ENCODE measurements around the gene CRYBG3. TPM values are rescaled to one million over a fixed set of nuclear protein-coding genes. Genes with fewer than 3 reads are reported as not detected.

The CRYBG3 gene
- total and polyA plus RNA-seq, 2 experiments from 2014 or later, result 4.3 to 16.9 TPM

GRCh38 chr3:97795951-97796350, 25.9 kb upstream of the CRYBG3 start:
- Histone ChIP-seq H3K4me2 (ENCODE audit: unreplicated experiment) (no peak overlapping the region), H3K36me3 (ENCODE audit: low read depth) (no peaks in the 10 kb centered on the region), H3K9me2 (ENCODE audit: insufficient read depth) (no peaks in the 10 kb centered on the region), H3K79me2 (ENCODE audit: insufficient read depth) (no peaks in the 10 kb centered on the region), H3K27me3 (replicated peaks; ENCODE audit: insufficient read depth) (no peaks in the 10 kb centered on the region), H3K4me3 (no peak overlapping the region), H4K20me1 (ENCODE audit: insufficient read depth) (no peaks in the 10 kb centered on the region), H3K9ac (no peak overlapping the region), H3K27ac (no peak overlapping the region), H3F3A (ENCODE audit: insufficient read depth) (no peaks in the 10 kb centered on the region), H2AFZ (no peak overlapping the region), H3K9me3 (ENCODE audit: low read depth) (no peaks in the 10 kb centered on the region), H3K4me1 (ENCODE audit: insufficient read depth) (no peaks in the 10 kb centered on the region)
- TF ChIP-seq EZH2phosphoT487 (IDR thresholded peaks at IDR 0.05; ENCODE audit: insufficient read depth, low read depth) (no peak), EZH2 (IDR thresholded peaks at IDR 0.05; ENCODE audit: insufficient read depth, poor library complexity, severe bottlenecking) (no peak)
- DNase-seq, result no peak
- 96% methylated on average over 4 of the region's 4 CpGs for WGBS, 2 experiments (ENCODE audit: low coverage in 1 of 2, low lambda C conversion rate in 2 of 2, missing lambda C conversion rate in 2 of 2)
- in situ Hi-C loops (cut with MboI), result loop anchor here (25.0 kb wide), 1 partner anchor 541 kb away; no protein-coding TSS in a partner anchor

GRCh38 chr3:97804471-97804870, 17.3 kb upstream of the CRYBG3 start:
- Histone ChIP-seq H3K79me2 (ENCODE audit: insufficient read depth) (no peaks in the 10 kb centered on the region), H3K9me2 (ENCODE audit: insufficient read depth) (no peaks in the 10 kb centered on the region), H3K9me3 (ENCODE audit: low read depth) (no peaks in the 10 kb centered on the region), H4K20me1 (ENCODE audit: insufficient read depth) (no peaks in the 10 kb centered on the region), H2AFZ (no peak overlapping the region), H3K4me3 (no peak overlapping the region), H3K4me1 (ENCODE audit: insufficient read depth) (no peaks in the 10 kb centered on the region), H3K27me3 (replicated peaks; ENCODE audit: insufficient read depth) (no peaks in the 10 kb centered on the region), H3K9ac (no peak overlapping the region), H3K36me3 (ENCODE audit: low read depth) (no peaks in the 10 kb centered on the region), H3K27ac (no peak overlapping the region), H3F3A (ENCODE audit: insufficient read depth) (no peaks in the 10 kb centered on the region), H3K4me2 (ENCODE audit: unreplicated experiment) (no peak overlapping the region)
- 53 to 55% methylated on average over 3 of the region's 3 CpGs for WGBS, 2 experiments (ENCODE audit: low coverage in 1 of 2, low lambda C conversion rate in 2 of 2, missing lambda C conversion rate in 2 of 2)
- no peak for TF ChIP-seq EZH2 (IDR thresholded peaks at IDR 0.05; ENCODE audit: insufficient read depth, poor library complexity, severe bottlenecking)
- TF ChIP-seq EZH2phosphoT487 (IDR thresholded peaks at IDR 0.05; ENCODE audit: insufficient read depth, low read depth), result no peak
- in situ Hi-C loops (cut with MboI), result no loop called here
- no peak for DNase-seq

DNA sequence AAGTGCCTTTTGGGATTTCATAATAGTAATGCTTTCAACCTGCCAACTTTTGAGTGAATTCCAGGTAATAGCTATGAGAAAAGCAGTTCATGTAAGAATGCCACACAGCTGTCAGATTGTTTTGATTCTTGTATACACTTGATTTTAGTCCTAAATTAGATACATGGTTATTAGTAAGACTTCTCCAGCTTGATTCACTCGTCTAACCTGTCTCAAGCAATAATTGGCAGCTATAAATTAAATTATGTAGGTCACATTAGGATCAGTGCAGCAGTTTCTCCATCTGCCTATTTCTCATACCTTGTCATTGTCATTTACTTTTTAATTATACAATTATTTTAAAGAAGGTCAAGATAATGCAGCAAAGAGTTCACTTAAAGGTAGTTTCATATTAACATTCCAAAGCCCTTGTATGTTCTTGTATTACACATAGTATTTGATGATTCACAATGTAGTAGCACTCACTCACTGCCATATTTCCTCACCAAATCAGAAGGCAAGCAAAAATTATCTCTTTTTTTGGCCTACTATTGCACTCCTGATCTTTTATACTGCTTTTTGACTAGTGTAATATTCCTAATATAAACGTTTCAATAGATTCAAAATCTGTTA, 10.9 kb upstream of the CRYBG3 start:
- peaks cover 11% of the 10 kb centered on the region for H3K4me1 ChIP-seq (ENCODE audit: insufficient read depth)
- WGBS, 2 experiments (ENCODE audit: low coverage in 1 of 2, low lambda C conversion rate in 2 of 2, missing lambda C conversion rate in 2 of 2), result 45% methylated on average over 2 of the region's 2 CpGs
- no peaks in the 10 kb centered on the region for H3K27me3 ChIP-seq (replicated peaks; ENCODE audit: insufficient read depth)
- peaks cover 11% of the 10 kb centered on the region for H3F3A ChIP-seq (ENCODE audit: insufficient read depth)
- H3K27ac ChIP-seq, result no peak overlapping the region
- H3K79me2 ChIP-seq (ENCODE audit: insufficient read depth), result no peaks in the 10 kb centered on the region
- H3K9me2 ChIP-seq (ENCODE audit: insufficient read depth), result no peaks in the 10 kb centered on the region
- H3K9ac ChIP-seq, result no peak overlapping the region
- H2AFZ ChIP-seq, result no peak overlapping the region
- TF ChIP-seq EZH2phosphoT487 (IDR thresholded peaks at IDR 0.05; ENCODE audit: insufficient read depth, low read depth) (no peak), EZH2 (IDR thresholded peaks at IDR 0.05; ENCODE audit: insufficient read depth, poor library complexity, severe bottlenecking) (no peak)
- H3K9me3 ChIP-seq (ENCODE audit: low read depth), result no peaks in the 10 kb centered on the region
- H3K36me3 ChIP-seq (ENCODE audit: low read depth), result no peaks in the 10 kb centered on the region
- in situ Hi-C loops (cut with MboI), result no loop called here
- no peak overlapping the region for H3K4me3 ChIP-seq
- H4K20me1 ChIP-seq (ENCODE audit: insufficient read depth), result no peaks in the 10 kb centered on the region
- DNase-seq, result peak; percentile 67
- H3K4me2 ChIP-seq (ENCODE audit: unreplicated experiment), result no peak overlapping the region

GRCh38 chr3:97815149-97815917, 6.5 kb upstream of the CRYBG3 start:
- no peak overlapping the region for H3K4me2 ChIP-seq (ENCODE audit: unreplicated experiment)
- no peaks in the 10 kb centered on the region for H3K36me3 ChIP-seq (ENCODE audit: low read depth)
- no peak overlapping the region for H3K4me3 ChIP-seq
- H3F3A ChIP-seq (ENCODE audit: insufficient read depth), result peaks cover 12% of the 10 kb centered on the region
- no peak overlapping the region for H3K27ac ChIP-seq
- no peak overlapping the region for H2AFZ ChIP-seq
- H3K9me2 ChIP-seq (ENCODE audit: insufficient read depth), result no peaks in the 10 kb centered on the region
- no peaks in the 10 kb centered on the region for H3K79me2 ChIP-seq (ENCODE audit: insufficient read depth)
- H3K4me1 ChIP-seq (ENCODE audit: insufficient read depth), result peaks cover 11% of the 10 kb centered on the region
- H4K20me1 ChIP-seq (ENCODE audit: insufficient read depth), result no peaks in the 10 kb centered on the region
- TF ChIP-seq EZH2phosphoT487 (IDR thresholded peaks at IDR 0.05; ENCODE audit: insufficient read depth, low read depth), result no peak
- TF ChIP-seq EZH2 (IDR thresholded peaks at IDR 0.05; ENCODE audit: insufficient read depth, poor library complexity, severe bottlenecking), result no peak
- H3K27me3 ChIP-seq (replicated peaks; ENCODE audit: insufficient read depth), result no peaks in the 10 kb centered on the region
- peak; percentile 29 for DNase-seq
- in situ Hi-C loops (cut with MboI), result no loop called here
- no peak overlapping the region for H3K9ac ChIP-seq
- 18 to 25% methylated on average over 1 of the region's 1 CpG for WGBS, 2 experiments (ENCODE audit: low coverage in 1 of 2, low lambda C conversion rate in 2 of 2, missing lambda C conversion rate in 2 of 2)
- no peaks in the 10 kb centered on the region for H3K9me3 ChIP-seq (ENCODE audit: low read depth)
